Measurements from ENCODE around the gene C5orf15. TPM values are rescaled to one million over a fixed set of nuclear protein-coding genes. Genes with fewer than 3 reads are reported as not detected.

Gene C5orf15
- polyA plus RNA-seq, 1 donor from 2014 or later = 72.3 TPM

- Histone ChIP-seq H3F3A (ENCODE audit: insufficient read depth, low read length, poor library complexity, severe bottlenecking) (no peaks in the 10 kb centered on the region), H3K79me2 (replicated peaks; ENCODE audit: insufficient read depth, low read length) (no peaks in the 10 kb centered on the region), H3K27me3 (ENCODE audit: insufficient read depth, low read depth, low read length) (no peaks in the 10 kb centered on the region), H3K9me3 (ENCODE audit: low read length) (no peaks in the 10 kb centered on the region), H3K9ac (ENCODE audit: low read length) (no peak overlapping the region), H3K4me2 (ENCODE audit: low read length) (no peak overlapping the region), H4K20me1 (ENCODE audit: insufficient read depth) (no peaks in the 10 kb centered on the region), H3K36me3 (ENCODE audit: insufficient read depth, low read length) (no peaks in the 10 kb centered on the region), H3K9me2 (ENCODE audit: insufficient read depth, low read length) (no peaks in the 10 kb centered on the region), H2AFZ (ENCODE audit: low read depth, low read length) (no peak overlapping the region), H3K27ac (ENCODE audit: low read length) (no peak overlapping the region), H3K4me3 (ENCODE audit: low read length) (no peak overlapping the region)
- TF ChIP-seq MXI1 (conservative IDR thresholded peaks at IDR 0.05; ENCODE audit: poor library complexity, severe bottlenecking) = no peak
- TF ChIP-seq, protein P1, sequence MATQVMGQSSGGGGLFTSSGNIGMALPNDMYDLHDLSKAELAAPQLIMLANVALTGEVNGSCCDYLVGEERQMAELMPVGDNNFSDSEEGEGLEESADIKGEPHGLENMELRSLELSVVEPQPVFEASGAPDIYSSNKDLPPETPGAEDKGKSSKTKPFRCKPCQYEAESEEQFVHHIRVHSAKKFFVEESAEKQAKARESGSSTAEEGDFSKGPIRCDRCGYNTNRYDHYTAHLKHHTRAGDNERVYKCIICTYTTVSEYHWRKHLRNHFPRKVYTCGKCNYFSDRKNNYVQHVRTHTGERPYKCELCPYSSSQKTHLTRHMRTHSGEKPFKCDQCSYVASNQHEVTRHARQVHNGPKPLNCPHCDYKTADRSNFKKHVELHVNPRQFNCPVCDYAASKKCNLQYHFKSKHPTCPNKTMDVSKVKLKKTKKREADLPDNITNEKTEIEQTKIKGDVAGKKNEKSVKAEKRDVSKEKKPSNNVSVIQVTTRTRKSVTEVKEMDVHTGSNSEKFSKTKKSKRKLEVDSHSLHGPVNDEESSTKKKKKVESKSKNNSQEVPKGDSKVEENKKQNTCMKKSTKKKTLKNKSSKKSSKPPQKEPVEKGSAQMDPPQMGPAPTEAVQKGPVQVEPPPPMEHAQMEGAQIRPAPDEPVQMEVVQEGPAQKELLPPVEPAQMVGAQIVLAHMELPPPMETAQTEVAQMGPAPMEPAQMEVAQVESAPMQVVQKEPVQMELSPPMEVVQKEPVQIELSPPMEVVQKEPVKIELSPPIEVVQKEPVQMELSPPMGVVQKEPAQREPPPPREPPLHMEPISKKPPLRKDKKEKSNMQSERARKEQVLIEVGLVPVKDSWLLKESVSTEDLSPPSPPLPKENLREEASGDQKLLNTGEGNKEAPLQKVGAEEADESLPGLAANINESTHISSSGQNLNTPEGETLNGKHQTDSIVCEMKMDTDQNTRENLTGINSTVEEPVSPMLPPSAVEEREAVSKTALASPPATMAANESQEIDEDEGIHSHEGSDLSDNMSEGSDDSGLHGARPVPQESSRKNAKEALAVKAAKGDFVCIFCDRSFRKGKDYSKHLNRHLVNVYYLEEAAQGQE (IDR thresholded peaks at IDR 0.05; ENCODE audit: borderline replicate concordance) = no peak
- no peak for TF ChIP-seq SMC3 (conservative IDR thresholded peaks at IDR 0.05; ENCODE audit: poor library complexity)
- TF ChIP-seq, protein P2, sequence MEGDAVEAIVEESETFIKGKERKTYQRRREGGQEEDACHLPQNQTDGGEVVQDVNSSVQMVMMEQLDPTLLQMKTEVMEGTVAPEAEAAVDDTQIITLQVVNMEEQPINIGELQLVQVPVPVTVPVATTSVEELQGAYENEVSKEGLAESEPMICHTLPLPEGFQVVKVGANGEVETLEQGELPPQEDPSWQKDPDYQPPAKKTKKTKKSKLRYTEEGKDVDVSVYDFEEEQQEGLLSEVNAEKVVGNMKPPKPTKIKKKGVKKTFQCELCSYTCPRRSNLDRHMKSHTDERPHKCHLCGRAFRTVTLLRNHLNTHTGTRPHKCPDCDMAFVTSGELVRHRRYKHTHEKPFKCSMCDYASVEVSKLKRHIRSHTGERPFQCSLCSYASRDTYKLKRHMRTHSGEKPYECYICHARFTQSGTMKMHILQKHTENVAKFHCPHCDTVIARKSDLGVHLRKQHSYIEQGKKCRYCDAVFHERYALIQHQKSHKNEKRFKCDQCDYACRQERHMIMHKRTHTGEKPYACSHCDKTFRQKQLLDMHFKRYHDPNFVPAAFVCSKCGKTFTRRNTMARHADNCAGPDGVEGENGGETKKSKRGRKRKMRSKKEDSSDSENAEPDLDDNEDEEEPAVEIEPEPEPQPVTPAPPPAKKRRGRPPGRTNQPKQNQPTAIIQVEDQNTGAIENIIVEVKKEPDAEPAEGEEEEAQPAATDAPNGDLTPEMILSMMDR (IDR thresholded peaks at IDR 0.05; ENCODE audit: poor library complexity, severe bottlenecking) = no peak
- no peak for TF ChIP-seq EP300 (conservative IDR thresholded peaks at IDR 0.05; ENCODE audit: poor library complexity, severe bottlenecking)
- TF ChIP-seq EZH2 (IDR thresholded peaks at IDR 0.05; ENCODE audit: borderline replicate concordance, insufficient read depth, low read length, poor library complexity, severe bottlenecking) = no peak
- TF ChIP-seq POLR2AphosphoS5 (IDR thresholded peaks at IDR 0.05) = no peak
- TF ChIP-seq TAF1 (IDR thresholded peaks at IDR 0.05; ENCODE audit: low read depth) = no peak
- TF ChIP-seq RAD21 (conservative IDR thresholded peaks at IDR 0.05) = no peak
Measured at GRCh38 chr5:133913413-133914155, 54.8 kb downstream of the C5orf15 start.

GRCh38 chr5:133912951-133913350 lies 55.5 kb downstream of the C5orf15 start:
- H3K4me2 ChIP-seq (ENCODE audit: low read length) = no peak overlapping the region
- H3K27me3 ChIP-seq (ENCODE audit: insufficient read depth, low read depth, low read length) = no peaks in the 10 kb centered on the region
- no peaks in the 10 kb centered on the region for H3K79me2 ChIP-seq (replicated peaks; ENCODE audit: insufficient read depth, low read length)
- H3K4me3 ChIP-seq (ENCODE audit: low read length) = no peak overlapping the region
- H2AFZ ChIP-seq (ENCODE audit: low read depth, low read length) = no peak overlapping the region
- H3F3A ChIP-seq (ENCODE audit: insufficient read depth, low read length, poor library complexity, severe bottlenecking) = no peaks in the 10 kb centered on the region
- no peaks in the 10 kb centered on the region for H3K9me2 ChIP-seq (ENCODE audit: insufficient read depth, low read length)
- H3K27ac ChIP-seq (ENCODE audit: low read length) = no peak overlapping the region
- no peaks in the 10 kb centered on the region for H3K36me3 ChIP-seq (ENCODE audit: insufficient read depth, low read length)
- TF ChIP-seq, protein P1 (IDR thresholded peaks at IDR 0.05; ENCODE audit: borderline replicate concordance) = no peak
- no peak for TF ChIP-seq SMC3 (conservative IDR thresholded peaks at IDR 0.05; ENCODE audit: poor library complexity)
- no peak for TF ChIP-seq RAD21 (conservative IDR thresholded peaks at IDR 0.05)
- no peak for TF ChIP-seq EP300 (conservative IDR thresholded peaks at IDR 0.05; ENCODE audit: poor library complexity, severe bottlenecking)
- TF ChIP-seq MXI1 (conservative IDR thresholded peaks at IDR 0.05; ENCODE audit: poor library complexity, severe bottlenecking) = no peak
- no peak for TF ChIP-seq TAF1 (IDR thresholded peaks at IDR 0.05; ENCODE audit: low read depth)
- H3K9ac ChIP-seq (ENCODE audit: low read length) = no peak overlapping the region
- no peaks in the 10 kb centered on the region for H3K9me3 ChIP-seq (ENCODE audit: low read length)
- H4K20me1 ChIP-seq (ENCODE audit: insufficient read depth) = no peaks in the 10 kb centered on the region
